NCI-H2029 (cell line): ENCODE data around the gene GLTP.
A peak's percentile ranks its signal among the peaks of the same experiment; 100 is the strongest.
"Not testable (repeated sequence)": the region's sequence is repeated elsewhere in the genome, so short reads cannot be mapped to it uniquely, and the experiment has no call there.

ENCODE experiments used
- DNase-seq: peaks from one replicate; lab custom pipeline; 2025; lab: John Stamatoyannopoulos, UW

GLTP gene, protein sequence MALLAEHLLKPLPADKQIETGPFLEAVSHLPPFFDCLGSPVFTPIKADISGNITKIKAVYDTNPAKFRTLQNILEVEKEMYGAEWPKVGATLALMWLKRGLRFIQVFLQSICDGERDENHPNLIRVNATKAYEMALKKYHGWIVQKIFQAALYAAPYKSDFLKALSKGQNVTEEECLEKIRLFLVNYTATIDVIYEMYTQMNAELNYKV

DNA sequence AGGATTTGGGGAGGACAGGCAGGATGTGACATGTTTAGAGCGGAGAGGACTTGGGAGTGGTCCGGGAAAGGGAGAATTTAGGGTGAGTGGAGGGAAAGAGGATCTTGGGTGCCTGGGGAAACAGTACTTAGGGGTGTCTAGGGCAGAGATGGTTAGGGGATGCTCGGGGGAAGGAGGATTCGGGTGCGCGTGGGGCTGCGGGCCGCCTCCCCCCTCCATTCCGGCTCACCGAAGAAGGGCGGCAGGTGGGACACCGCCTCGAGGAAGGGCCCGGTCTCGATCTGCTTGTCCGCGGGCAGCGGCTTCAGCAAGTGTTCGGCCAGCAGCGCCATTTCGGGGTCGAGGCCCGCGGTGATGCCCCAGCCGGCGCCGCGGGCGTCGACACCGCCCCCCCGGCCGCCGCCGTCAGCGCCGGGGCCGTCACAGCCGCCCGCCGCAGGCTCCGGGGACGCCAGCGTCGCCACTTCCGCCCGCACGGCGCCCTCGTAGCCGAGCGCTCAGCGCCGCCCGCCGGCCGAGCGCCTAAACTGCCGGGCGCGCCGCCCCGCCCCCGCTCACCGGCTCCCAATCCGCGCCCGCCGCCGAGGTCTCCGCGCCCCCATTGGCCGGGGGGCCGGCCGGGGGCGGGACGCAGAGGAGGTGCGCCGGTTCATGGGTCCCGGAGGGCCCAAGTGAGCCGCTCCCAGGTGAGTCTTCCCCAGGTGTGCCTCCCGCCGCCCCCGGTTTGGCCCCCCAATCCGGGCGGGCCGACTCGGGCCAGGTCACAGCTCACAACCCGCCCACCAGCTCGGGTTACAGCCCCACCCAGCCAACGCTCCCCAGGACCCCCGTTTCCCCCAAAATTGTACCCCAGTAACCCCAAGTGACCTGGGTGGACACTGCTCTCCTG is at the start of gene GLTP:
Gene GLTP (minus strand): TSS at position 499 of the 889 bp plus-strand sequence. CDS start 167 bp downstream, at position 332.
- peak; percentile 88 for DNase-seq

DNA sequence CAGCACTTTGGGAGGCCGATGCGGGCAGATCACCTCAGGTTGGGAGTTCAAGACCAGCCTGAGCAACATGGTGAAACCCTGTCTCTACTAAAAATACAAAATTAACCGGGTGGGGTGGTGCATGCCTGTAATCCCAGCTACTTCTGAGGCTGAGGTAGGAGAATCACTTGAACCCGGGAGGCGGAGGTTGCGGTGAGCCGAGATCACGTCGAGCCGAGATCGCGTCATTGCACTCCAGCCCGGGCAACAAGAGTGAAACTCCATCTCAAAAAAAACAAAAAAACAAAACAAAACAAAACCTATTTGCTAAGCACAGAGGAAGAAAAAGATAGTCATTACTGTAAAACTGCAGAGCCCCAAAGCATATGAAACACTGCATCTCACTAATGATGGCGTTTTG is 49.0 kb upstream of the GLTP start:
- not testable (repeated sequence) for DNase-seq

DNA sequence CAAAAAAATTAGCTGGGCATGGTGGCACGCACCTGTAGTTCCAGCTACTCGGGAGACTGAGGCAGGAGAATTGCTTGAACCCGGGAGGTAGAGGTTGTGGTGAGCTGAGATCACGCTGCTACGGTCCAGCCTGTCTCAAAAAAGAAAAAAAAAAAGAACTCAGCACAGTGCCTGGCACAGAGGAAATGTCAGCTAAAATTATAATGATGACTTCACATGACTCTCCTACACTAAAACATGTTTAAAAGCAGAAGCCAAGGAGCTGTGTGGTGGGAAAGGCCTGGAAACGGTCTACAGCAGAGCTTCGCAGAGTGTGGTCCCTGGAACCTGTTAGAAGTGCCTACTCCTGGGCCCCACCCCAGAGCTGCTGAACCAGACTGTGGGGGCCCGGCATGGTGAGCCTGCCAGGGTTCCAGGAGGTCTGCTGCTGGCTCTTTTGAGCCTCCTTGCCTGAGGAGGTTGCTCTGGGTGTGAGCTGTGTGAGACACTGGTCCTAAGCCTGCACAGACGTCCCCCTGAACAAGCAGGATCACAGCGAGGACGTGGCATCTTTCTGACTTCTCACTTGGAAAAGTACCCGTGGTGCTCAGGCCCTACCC is 47.8 kb upstream of the GLTP start:
- DNase-seq: no peak

DNA sequence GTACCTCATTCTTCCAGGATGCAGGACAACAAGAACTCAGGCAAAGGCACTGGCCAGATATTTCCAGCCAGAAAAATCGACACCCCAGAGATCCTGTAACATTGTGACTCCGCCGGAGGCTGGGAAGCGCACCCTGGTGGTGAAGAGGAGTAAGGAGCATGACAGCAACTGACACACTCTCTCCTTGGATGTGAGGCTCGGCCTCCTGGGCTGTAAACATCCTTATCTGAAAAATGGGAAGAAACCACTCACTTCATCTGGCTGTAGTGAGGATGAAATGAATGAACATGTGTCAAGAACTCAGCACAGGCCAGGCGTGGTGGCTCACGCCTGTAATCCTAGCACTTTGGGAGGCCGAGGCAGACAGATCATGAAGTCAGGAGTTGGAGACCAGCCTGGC is 47.3 kb upstream of the GLTP start:
- no peak for DNase-seq

DNA sequence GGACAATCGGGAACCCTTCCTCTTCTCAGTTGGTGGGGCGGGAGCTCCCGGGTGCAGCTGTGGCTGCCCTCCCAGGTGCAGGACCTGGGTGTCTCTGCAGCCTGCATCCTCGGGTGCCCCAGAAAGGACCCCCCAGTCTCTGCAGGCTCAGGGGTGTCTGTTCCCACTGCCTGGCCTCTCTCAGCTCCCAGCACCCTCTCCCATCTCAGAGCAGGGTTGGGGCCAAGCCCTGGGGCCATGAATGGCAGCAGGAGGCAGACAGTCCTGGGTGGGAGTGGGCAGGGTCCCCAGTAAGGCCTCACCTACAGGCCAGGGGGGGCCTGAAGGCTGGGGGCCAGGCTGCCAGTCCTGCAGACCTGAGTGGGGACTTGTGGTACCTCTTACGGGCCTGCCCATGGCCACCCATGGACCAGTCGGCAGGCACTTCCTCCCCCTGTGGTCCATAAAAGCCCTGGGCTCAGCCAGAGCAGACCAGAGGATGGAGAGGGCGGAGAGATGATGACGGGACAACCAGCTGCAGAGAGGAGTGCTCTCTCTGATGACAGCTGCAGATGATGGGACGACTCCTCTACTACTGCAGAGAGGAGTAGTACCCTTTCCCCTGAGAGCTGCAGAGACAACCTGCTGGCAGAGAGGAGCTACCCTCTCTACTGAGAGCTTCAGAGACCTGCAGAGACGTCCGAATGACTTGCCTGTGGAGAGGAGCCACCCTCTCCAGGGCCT is 46.3 kb upstream of the GLTP start:
- DNase-seq: no peak

DNA sequence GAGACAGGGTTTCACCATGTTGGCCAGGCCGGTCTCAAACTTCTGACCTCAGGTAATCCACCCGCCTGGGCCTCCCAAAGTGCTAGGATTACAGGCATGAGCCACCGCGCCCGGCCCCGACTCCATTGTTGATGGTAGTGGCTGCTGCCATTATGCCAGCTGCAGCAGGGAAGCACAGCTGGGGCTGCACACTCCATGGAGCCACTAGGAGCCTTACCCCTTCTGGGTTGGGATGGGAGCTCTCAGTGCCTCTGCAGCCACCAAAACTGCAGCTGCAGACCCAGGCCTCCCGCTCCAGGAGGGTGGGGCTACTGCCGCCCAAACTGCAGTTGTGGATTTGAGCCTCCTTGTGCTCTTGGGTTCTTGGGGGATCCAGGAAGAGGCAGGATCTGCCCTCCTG is 45.7 kb upstream of the GLTP start:
- DNase-seq: no peak

DNA sequence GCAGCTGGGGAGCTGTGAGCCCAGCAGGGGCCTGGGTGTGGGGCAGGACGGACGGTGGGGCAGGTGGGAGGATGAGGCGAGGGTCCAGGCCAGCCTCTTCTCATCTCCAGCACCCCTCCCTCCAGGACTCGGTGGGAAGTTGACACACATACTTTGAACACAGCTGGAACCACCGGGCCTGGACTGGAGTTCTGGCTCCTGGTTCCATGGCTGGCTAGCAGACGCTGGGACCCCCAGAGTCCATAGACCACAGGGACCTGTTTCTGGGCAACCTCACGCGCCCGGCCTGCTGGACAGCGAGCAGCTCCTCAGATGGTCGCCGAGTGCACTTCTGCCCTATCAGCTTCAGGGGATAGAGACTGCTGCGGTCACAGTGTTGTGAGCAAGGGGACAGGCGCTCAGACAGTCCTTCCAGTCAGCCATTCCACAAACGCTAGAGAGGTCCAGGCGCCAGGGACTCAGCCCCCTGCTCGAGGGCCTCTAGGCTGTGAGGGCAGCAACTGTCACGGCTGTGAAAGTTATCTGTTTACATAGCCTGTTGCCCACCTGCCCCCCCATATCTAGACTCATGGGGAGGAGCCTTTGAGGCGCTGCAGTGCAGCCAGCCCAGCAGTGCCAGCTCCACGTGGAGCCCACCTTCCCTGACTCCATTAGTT is 45.0 kb upstream of the GLTP start:
- DNase-seq: no peak

DNA sequence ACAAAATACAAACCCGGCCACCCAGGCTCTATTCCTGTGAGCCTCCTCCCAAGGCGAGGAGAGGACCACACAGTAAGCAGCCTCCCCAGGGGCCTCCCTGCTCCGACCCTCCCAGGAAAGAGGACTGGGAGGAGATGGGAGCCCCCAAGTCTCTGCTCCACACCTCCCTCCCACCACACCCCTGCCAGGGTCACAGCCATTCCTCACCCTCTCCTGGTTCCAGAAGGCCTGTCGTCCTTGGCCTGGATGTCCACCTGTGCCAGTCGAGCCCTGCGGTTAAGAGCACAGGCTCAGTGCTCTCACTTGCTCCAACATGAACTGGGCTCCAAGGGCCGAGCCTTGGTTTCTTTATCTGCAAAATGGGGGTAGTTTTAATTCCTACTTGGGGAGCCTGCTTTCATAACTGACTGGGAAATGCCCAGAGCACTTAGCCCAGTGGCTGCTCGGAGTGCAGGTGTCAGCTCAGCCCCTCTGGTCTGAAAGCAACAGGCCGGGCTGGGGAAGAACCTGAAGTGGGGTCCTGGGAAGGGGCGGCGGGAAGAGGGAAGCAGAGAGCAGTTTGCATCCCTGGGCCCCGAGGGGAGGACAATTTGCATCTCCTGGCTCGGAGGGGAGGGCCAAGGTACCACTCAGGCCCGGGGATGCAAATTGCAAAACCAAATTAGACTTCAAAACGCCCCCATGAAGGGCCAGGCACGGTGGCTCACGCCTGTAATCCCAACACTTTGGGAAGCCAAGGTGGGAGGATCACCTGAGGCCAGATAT is 43.3 kb upstream of the GLTP start:
- no peak for DNase-seq

DNA sequence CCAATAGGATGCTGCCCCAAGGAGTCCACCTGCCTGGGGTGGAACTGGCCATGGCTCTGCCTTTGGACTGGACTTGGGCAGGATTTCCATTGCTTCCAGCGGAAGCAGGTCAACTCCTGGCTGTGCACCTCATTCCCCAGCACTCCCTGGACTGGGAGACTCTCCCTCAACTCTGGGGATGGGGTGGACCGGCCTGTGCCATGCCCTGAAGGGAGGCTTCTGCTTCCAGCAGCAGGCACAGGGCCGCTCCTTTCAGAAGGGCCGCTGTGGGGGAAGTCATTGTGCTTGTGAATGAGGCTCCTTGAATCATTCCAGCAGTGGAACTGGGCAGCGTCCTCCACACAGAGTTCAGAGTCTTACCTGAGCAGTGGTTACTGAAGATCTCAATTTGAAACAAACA is 42.7 kb upstream of the GLTP start:
- no peak for DNase-seq

DNA sequence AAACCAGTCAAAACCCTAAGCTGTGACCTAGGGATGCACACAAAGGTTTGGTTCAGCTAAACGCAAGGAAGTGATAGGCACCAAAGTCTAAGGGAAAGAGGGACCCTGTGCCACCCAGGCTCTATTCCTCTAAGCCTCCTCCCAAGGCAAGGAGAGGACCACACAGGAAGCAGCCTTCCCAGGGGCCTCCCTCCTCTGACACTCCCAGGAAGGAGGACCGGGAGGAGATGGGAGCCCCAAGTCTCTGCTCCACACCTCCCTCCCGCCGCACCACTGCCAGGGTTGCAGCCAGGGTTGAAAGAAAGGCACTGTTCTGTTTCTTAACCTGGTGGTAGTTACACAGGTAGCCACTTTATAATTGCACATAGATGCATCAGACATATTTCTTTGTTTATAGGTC is 41.6 kb upstream of the GLTP start:
- no peak for DNase-seq

DNA sequence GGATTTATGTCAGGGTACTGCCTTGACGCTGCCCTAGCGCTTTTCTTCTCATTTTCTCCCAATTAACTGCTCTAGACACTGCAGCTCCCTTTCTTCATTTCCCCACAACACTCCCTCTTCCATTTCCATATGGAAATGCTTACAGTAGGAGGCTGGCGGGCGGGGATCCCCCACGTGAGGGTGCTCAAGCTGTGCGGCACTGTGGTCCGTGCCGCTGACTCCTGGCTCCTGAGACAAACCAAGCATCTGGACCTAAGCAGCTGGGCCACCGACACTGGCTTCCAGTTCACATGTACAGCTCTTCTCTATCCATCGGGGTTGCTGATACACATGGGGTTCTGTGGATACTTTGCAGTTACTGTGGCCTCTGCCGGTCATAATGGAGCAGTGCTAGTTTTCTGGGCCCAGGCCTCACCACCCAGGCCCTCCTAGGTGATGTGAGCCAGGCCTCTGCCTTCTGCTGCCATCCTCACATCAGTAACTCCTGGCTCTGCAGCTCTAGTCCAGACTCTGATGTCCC is 40.0 kb upstream of the GLTP start:
- no peak for DNase-seq

DNA sequence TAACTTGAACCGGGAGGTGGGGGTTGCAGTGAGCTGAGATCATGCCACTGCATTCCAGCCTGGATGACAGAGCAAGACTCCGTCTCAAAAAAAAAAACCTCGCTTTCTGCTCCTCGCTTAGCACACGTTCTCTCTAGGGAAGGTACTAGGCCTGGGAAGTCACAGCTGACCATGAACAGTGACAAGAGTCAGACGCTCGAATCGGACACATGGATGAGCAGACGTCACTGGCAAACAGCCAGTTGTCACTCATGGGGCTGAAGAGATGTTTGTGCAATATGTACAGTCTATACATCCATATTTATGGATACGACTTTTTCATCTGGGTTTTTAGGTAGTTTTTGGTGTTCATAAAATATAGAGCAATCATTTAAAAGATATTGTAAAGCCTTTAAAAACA is 39.1 kb upstream of the GLTP start:
- no peak for DNase-seq

DNA sequence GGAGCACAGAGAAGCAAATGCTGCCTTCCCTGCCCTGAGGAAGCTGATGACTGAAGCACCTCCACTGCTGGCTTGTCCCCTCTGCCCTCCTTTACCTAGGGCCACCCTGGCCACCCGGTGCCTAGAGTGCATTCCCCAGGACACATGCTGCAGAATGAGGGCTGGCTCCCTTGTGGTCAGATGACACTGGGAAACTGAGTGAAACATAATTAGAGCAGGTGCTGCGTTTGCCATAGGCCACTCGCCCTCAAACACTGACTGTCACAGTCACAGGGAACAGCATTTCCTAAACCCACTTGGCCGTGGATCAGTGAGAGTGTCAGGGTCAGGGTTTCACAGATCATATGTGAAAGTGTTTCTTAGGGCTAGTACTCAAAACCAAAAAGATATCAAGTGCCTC is 35.7 kb upstream of the GLTP start:
- no peak for DNase-seq

DNA sequence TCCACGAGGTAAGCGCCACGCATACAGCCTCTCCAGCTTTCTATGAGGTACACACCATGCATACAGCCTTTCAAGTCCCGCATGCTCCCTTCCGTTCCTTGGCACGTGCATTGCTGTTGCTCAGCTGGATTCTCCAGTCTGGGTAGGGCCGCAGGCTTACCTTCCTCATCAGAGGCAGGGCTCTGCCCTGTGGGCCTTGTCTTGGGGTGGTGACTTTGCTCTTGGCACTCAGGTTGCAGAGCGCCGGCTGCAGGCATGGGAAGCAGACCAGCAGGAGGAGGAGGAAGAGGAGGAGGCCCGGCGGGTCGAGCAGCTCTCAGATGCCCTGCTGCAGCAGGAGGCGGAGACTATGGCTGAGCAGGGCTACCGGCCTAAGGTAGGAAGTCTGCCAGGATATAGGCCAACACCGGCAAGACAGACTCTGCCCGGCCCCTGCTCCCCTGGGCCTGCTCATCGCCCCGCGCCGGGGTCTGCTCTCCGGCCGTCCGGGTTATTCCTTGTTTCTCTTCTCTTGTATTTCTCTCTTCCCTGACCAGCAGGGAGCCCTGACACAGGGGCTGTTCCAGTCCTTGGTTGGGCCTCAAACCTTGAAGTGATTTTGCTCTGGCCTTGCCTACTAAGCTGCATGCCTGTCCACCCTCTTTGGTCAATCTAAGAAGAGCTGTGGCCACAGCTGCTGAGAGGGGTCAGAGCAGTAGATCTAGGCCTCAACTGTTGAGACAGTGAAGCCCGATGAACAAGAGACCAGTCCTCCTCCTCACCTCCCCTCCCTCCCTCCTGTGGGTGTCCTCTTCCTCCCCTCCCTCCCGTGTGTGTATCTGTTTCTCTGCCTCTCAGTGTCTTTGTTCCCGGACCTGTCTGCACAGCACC is 35.1 kb upstream of the GLTP start:
- DNase-seq: no peak

DNA sequence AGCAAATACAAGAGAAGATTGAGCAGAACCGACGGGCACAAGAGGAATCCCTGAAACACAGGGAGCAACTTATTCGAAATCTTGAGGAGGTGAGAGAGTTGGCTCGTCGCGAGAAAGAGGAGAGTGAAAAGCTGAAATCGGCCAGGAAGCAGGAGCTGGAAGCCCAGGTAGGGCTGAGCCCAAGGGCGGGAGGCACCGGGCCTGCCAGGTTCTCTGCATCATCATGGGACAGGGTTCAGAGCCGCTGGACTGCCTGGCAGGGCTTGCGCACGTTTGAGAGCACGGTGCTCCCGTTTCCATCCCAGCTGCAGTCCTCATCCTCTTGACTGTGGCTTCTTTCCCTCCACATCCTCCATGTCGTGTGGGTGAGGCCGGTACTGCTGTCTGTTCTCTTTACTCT is 34.1 kb upstream of the GLTP start:
- no peak for DNase-seq

DNA sequence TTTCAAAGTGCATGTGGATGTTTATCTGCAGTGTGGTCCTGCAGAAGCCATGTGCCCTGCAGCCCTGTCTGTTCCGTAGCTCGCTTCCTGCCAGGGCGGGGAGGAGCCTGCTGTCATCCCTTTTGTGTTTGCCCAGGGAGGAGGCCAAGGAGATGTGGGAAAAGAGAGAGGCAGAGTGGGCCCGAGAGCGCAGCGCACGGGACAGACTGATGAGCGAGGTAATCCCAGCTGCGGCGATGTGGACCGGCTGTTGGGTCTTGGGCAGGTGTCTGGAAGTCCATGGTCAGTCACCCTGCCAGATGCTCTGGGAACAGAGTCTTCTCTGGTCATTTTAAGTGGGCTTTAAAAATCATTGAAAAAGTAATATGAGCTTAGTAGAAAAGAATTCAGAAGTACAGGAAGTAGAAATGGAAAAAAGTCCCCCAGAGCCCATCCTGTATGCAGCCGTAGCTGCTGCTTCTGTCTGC is 32.5 kb upstream of the GLTP start:
- no peak for DNase-seq

DNA sequence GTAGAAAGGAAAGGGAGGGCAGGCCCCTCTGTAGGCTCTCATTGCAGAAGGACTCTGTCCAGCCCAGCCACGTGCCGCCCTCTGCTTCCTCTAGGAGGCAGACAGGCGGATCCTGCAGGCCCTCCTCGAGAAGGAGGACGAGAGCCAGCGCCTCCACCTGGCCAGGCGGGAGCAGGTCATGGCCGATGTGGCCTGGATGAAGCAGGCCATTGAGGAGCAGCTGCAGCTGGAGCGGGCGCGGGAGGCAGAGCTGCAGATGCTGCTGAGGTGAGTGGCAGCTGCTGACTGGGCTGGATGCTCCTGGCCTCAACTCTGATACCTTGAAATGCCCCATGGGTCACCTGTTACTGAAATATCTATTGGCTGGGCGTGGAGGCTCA is 30.6 kb upstream of the GLTP start:
- no peak for DNase-seq

DNA sequence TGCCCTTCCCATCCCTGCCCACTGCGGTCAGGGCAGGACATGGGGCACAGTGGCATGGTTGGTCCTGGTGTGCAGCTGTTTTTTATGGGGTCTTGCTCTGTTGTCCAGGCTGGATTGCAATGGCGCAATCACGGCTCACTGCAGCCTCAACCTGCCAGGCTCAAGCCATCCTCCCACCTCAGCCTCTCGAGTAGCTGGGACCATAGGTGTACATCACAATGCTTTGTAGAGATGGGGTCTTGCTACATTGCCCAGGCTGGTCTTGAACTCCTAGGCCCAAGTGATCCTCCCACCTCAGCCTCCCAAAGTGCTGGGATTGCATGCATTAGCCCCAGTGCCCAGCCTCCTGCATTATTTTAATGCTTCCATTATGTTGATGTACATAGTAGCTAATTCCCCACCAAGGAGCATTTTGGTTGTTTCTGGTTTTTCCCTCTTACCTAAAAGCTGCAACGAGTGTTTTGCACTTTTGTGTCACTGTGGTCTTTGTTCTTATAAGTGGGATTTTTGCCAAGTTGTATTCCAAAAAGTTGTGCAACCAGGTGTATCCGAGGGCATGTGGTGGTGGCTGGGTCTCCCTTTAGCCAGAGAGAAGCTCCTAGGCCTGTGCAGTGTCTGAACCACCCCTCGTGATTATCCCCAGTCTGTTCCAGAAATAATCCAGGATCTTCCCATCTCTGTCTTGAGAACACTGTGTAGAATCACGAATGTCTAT is 30.1 kb upstream of the GLTP start:
- no peak for DNase-seq

DNA sequence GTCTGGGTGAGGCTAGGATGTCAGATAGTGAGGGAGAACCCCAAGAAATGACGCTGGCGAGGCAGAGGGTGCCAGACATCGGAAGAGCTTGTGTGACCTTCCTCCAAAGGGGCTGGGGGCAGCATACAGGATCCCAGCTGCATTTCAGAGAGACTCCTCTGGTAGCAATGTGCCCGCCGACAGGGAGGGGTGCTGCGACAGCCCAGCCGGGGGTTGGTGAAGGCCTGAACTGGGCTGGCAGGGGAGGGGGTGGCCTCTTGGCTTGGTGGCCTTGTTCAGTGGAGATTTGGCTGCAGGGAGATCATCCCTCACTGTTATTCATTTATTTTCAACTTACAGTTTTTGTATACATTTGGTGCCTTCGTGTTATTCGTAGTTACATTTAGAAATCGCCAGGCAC is 25.0 kb upstream of the GLTP start:
- no peak for DNase-seq
